NCI-H1930 (cell line): Measurements from ENCODE around the gene CFAP46.

Source experiments
- DNase-seq, 2 experiments: peaks; one replicate each; lab custom pipeline; 2025; lab: John Stamatoyannopoulos, UW

Gene CFAP46

DNA sequence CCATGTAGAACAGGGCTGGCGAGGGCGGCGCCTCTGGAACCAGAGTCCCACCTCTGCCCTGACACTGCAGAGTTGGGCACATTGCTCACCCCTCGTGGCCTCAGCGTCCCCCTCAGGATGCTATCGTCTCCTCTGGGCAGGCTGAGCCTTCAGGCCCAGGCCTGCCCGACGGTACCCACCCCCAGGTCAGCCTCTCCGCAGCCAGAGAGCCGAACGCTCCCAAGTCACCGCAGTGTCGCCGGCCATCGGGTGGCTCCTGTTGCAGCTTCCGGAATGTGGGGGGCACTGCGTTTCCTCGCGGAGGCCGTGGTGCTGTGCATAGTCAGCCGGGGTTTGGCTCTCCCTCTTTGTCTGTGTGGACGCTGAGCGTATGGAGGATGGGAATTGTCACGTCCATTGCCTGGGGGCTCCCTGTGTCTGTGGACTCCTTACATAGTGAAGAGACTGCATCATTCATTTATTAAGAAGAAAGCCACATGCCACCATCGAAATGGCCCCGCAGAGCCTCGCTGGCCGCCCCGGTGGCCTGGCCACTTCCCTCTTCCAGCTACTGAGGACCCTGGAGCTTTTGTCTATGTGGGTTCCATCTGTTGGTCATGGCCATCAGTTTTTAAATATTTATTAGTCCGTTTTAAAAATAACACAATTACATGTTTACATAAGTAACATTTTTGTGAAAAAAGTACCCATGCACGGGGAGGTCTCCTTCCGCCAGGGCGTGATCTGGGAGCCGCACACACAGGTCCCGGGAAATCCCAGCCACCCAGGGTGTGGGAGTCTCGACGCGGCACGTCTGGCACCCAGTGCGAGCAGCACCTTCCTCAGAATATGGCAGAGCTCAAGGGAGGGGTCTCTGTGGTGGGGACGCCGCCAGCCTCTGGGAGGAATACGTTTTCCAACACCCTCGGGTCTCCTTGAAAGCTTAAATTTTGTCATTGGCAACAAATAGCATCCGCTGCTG lies 172.0 kb downstream of the CFAP46 start:
- no peak for DNase-seq

DNA sequence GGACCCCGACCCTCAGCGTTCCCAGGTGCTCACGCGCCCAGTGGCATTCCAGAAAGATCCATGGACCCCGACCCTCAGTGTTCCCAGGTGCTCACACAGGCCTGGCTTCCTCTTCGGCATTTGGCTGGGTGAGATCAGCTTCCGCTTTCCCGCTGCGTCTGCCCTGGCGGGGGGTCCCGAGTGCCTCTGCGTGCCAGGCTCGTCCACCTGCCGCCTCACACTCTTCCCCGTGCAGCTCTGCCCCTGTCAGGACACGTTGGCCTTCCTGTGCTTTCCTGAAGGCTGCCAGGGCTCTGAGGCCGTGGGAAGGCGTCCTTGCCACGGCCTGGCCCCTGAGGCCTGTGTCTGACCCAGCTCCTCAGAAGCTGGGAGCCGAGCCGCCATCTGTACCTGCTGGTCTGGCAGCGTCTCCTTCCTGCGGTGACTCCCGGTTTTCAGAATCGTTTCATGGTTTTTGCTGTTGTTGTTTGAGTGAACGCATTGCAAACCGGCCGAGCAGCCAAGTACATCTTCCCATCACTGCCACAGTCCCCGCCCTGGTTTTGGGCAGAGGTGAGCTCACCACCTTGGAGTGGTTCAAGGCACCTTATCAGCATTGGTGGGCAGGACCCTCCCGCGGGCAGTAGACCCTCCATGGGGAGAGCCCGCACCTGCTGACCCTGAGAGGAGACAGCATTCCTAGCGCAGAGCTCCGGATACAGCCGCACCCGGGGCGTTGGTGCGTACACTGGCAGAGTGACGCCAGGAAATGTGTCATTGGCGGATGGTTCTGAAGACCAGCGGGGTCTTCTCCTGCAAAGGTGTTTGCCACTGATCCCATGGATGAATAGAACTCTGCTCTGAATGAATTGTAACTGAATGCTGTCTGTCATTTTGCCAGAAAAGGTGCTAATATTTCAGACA lies 173.8 kb downstream of the CFAP46 start:
- DNase-seq = no peak

DNA sequence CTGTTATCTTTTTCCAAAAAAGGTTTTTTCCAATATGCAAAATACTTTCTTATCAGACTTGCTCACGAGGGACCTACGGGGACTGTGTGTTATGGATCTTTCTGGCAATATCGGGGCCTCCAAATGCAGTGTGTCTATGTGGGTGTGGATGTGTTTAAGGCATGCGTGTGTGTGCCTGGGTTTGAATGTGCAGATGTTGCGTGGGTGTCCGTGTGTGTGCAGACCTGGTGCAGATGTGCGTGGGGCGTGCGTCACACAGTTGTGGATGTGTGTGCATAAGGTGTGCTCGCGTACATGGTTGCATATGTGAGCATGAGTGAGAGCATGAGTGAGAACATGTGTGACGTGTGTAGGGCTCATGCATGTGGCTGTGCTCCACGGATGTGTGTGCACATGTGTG lies 176.1 kb downstream of the CFAP46 start:
- no peak for DNase-seq

DNA sequence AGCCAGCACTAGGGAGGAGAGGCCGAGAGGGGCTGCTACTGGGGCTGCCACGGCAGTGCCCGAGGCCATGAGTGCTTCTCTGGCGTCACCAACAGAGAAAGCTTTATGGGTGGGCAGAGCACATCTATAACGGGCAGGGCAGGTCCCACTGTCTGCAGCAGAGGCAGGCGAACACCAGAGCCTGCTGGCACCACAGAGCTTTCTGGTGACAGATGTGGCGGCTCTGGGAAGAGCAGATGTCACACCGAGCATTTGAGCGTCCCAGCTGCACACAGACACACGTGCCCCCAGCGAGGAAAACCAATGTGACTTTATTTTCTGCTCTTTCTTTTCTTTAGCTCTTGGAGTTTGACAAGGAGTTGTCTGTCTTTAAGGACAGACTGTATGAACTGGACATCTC lies 176.9 kb downstream of the CFAP46 start:
- no peak for DNase-seq

DNA sequence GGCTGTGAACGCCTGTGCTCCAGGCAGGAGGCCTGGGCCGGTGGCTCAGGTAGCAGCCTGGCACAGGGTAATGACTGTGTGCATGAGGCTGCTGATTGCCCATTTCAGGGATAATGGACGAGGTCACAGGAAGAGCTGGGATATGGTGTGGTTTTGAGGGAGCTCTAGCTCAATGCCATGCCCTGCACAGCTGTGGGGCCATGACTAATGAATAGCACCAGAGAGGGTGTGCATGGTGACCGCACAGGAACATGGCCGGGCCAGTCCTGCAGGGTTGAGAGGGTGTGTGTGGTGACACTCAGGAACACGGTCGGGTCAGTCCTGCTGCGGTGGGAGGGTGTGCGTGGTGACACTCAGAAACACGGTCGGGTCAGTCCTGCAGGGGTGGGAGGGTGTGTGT lies 178.3 kb downstream of the CFAP46 start:
- DNase-seq = no peak

DNA sequence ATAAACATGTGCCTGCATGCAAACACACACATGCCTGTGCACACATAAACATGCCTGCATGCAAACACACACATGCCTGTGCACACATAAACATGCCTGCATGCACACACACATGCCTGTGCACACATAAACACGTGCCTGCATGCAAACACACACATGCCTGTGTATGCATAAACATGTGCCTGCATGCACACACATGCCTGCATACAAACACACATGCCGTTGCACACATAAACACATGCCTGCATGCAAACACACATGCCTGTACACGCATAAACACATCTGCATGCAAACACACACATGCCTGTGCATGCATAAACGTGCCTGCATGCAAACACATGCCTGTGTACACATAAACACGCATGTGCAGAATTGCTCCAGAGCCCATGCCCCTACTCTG lies 178.8 kb downstream of the CFAP46 start:
- no peak for DNase-seq

DNA sequence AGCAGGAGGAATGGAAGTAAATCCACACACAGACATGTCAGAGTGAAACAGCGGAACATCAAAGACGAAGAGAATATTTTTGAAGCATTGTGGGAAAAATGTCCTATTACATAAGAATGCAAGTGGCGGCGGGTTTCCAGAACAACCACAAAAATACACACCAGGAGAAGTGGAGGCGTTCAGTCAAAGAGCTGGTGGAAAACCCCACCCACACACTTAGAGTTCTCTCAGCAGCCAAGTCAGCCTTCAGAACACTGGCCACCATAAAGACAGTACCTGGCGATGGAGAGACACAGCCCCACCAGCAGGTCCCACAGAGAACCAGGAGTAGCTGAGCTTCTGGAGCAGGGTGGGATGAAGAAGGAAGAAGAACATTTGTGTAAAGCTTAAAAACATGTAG lies 180.1 kb downstream of the CFAP46 start:
- DNase-seq = no peak

DNA sequence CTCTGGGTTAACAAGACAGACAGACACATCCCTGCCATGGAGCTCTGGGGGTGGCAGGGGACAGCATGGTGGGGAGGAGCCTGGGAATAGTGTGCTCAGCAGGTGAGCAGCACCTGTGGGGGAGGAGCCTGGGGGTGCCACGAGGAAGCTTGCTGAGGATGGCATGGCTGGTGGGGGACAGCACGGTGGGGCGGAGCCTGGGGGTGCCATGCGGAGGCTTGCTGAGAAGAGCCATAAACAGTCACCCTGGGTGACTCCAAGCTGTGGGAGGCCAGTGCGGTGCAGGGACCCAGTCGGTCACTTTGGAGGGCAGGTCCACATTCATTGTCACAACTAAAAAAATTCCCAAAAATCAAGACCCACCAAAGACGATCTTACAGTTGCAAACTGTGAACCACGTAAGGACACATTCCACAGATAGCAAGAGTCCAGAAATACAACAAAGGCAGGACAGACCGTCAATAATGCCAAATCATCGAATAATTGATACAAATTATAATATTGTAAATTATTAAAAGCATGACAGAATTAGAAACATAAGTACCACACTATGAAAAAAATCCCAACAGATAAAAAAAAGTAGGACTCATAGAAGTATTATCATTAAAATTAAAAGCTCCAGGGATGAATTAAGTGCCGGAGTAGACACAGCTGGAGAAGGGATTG lies 180.8 kb downstream of the CFAP46 start:
- DNase-seq = no peak

DNA sequence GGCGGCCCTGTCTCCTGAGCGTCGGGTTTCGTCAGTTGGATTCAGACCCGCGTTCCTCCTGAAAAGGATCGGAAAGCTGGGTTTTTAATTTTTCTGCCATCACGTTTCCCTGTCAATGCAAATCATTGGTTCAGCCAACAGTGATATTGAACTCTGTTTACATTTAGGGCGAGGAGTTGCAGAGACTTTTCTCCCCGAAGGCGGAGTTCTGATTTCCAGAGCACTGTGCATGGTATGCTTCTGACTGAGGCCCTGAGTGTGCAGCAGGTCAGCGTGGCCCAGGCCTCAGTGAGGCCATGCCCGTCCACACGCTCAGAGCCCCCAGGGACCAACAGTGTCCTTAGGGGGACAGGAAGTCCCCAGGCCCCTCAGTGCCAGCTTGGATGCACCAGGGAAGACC lies 183.5 kb downstream of the CFAP46 start:
- DNase-seq = no peak
